ENCODE results near the gene ANTKMT.

Gene ANTKMT

GRCh38 chr16:761625-762513 is 40.9 kb downstream of the ANTKMT start:
- no peak overlapping the region for H3K4me3 ChIP-seq (ENCODE audit: low read depth, low read length)

- no peak overlapping the region for H3K4me3 ChIP-seq (ENCODE audit: low read depth, low read length)
These were observed 41.8 kb downstream of the ANTKMT start for GRCh38 chr16:762595-763268.

- H3K4me3 ChIP-seq (ENCODE audit: low read depth, low read length): no peak overlapping the region
These were observed 42.6 kb downstream of the ANTKMT start for GRCh38 chr16:763369-764183.

GRCh38 chr16:764184-764750 is 43.3 kb downstream of the ANTKMT start:
- no peak overlapping the region for H3K4me3 ChIP-seq (ENCODE audit: low read depth, low read length)

- H3K4me3 ChIP-seq (ENCODE audit: low read depth, low read length): no peak overlapping the region
These were observed 44.0 kb downstream of the ANTKMT start for GRCh38 chr16:764848-765487.

GRCh38 chr16:765488-765865 is 44.5 kb downstream of the ANTKMT start:
- H3K4me3 ChIP-seq (ENCODE audit: low read depth, low read length): no peak overlapping the region

GRCh38 chr16:766008-766819 is 45.3 kb downstream of the ANTKMT start:
- no peak overlapping the region for H3K4me3 ChIP-seq (ENCODE audit: low read depth, low read length)

GRCh38 chr16:766820-767640 is 46.1 kb downstream of the ANTKMT start:
- no peak overlapping the region for H3K4me3 ChIP-seq (ENCODE audit: low read depth, low read length)

- no peak overlapping the region for H3K4me3 ChIP-seq (ENCODE audit: low read depth, low read length)
These were observed 46.8 kb downstream of the ANTKMT start for GRCh38 chr16:767743-768235.

GRCh38 chr16:768428-768827 is 47.5 kb downstream of the ANTKMT start:
- no peak overlapping the region for H3K4me3 ChIP-seq (ENCODE audit: low read depth, low read length)

GRCh38 chr16:769184-769784 is 48.3 kb downstream of the ANTKMT start:
- H3K4me3 ChIP-seq (ENCODE audit: low read depth, low read length): no peak overlapping the region

- H3K4me3 ChIP-seq (ENCODE audit: low read depth, low read length): no peak overlapping the region
These were observed 49.0 kb downstream of the ANTKMT start for GRCh38 chr16:769934-770333.

GRCh38 chr16:770411-770810 is 49.5 kb downstream of the ANTKMT start:
- H3K4me3 ChIP-seq (ENCODE audit: low read depth, low read length): no peak overlapping the region

Data from iPS-11a (cell line).